Gastroesophageal sphincter (tissue), 3 donors: ENCODE measurements around the gene MXRA5.

ENCODE experiments used
- CTCF ChIP-seq, 4 experiments: fragments of 200-600 bp in 2 of 4; fragments of 450-650 bp in 2 of 4; sonication (generic) in 1 of 4; IDR thresholded peaks; one replicate each; pipeline ENCODE4 v1.5.1; 2017 to 2019; ENCODE audit warnings: antibody characterized with exemption in 4 of 4, mild to moderate bottlenecking in 2 of 4, moderate library complexity in 2 of 4
- POLR2A ChIP-seq, 2 donors: fragments of 450-650 bp; IDR thresholded peaks; one replicate each; pipeline ENCODE4 v1.6.1; 2017; ENCODE audit warnings: antibody characterized with exemption in 2 of 2, mild to moderate bottlenecking in 2 of 2, moderate library complexity in 1 of 2
- POLR2AphosphoS5 ChIP-seq: sonication (generic); formaldehyde crosslinking; IDR thresholded peaks from one replicate; pipeline ENCODE4 v1.6.1; 2017; ENCODE audit warnings: antibody characterized with exemption

- no peak for TF ChIP-seq POLR2A (IDR thresholded peaks at IDR 0.05)
- no peak for TF ChIP-seq CTCF (IDR thresholded peaks at IDR 0.05)
- TF ChIP-seq POLR2AphosphoS5: no peak
Measured at GRCh38 chrX:3378156-3378555, 31.7 kb upstream of the MXRA5 start.
